H1 (cell line): Measurements from ENCODE around the gene RGS14. TPM values are rescaled to one million over a fixed set of nuclear protein-coding genes. Genes with fewer than 3 reads are reported as not detected.

Experiments used
- CTCF ChIA-PET: fragments of 300-600 bp; sonication (Branson Sonifier 250); formaldehyde crosslinking; loops from one replicate; lab custom pipeline; 2021; ENCODE audit not compliant: partially characterized antibody; lab: Charles Lee
- POLR2A ChIA-PET: fragments of 300-600 bp; sonication (Branson Sonifier 250); formaldehyde crosslinking; loops from one replicate; lab custom pipeline; 2021; ENCODE audit warnings: inconsistent platforms; ENCODE audit not compliant: partially characterized antibody; lab: Charles Lee
- DNase-seq, 2 experiments: peaks; one replicate each; pipeline versions ENCODE4 v3.0.0 to v3.0.0-alpha.2; 2010 to 2022; ENCODE audit warnings: low spot score in 2 of 2, low read depth in 1 of 2, mixed read lengths in 1 of 2
- FAIRE-seq: peaks from 2 replicates; lab custom pipeline; 2011; peaks lifted over from hg19 to GRCh38; lab: Jason Lieb, UNC
- H2AFZ ChIP-seq: 2 replicates; pipeline ENCODE4 v1.8.1; 2012; ENCODE audit warnings: low read length, inconsistent platforms
- H2AK5ac ChIP-seq: 2 replicates; pipeline ENCODE4 v1.6.1; 2013; ENCODE audit warnings: low read depth, low read length
- H2BK120ac ChIP-seq: replicated peaks from 2 replicates; pipeline ENCODE3; 2013; ENCODE audit warnings: low read depth, low read length, inconsistent platforms
- H2BK12ac ChIP-seq: 2 replicates; pipeline ENCODE4 v1.6.1; 2013; ENCODE audit warnings: low read depth, low read length
- H2BK15ac ChIP-seq: 2 replicates; pipeline ENCODE4 v1.6.1; 2013; ENCODE audit warnings: low read length
- H2BK20ac ChIP-seq: 2 replicates; pipeline ENCODE4 v1.6.1; 2013; ENCODE audit warnings: low read length
- H2BK5ac ChIP-seq: 2 replicates; pipeline ENCODE4 v1.6.1; 2013; ENCODE audit warnings: low read depth, low read length
- H3K14ac ChIP-seq: 2 replicates; pipeline ENCODE4 v1.6.1; 2013; ENCODE audit warnings: inconsistent platforms; ENCODE audit not compliant: insufficient read length
- H3K18ac ChIP-seq: 2 replicates; pipeline ENCODE4 v1.6.1; 2013; ENCODE audit warnings: low read length; ENCODE audit errors: extremely low read depth
- H3K23ac ChIP-seq: 2 replicates; pipeline ENCODE4 v1.6.1; 2013; ENCODE audit warnings: inconsistent platforms; ENCODE audit not compliant: insufficient read length
- H3K23me2 ChIP-seq: 2 replicates; pipeline ENCODE4 v1.6.1; 2013; ENCODE audit warnings: low read depth, low read length
- H3K27ac ChIP-seq: 2 replicates; pipeline ENCODE4 v1.6.1; 2011; ENCODE audit warnings: low read depth, low read length, inconsistent platforms
- H3K27me3 ChIP-seq, 4 experiments: replicated peaks in 1 of 4; 1 replicate in 1 of 4; 2 replicates in 3 of 4; pipeline versions ENCODE4 v1.6.1 to v1.8.1; 2011 to 2013; ENCODE audit warnings: low read length in 3 of 4, mild to moderate bottlenecking in 3 of 4, inconsistent platforms in 2 of 4, mixed read lengths in 2 of 4, moderate library complexity in 1 of 4; ENCODE audit not compliant: control insufficient read depth in 3 of 4, insufficient read depth in 3 of 4; ENCODE audit errors: extremely low read depth in 1 of 4
- H3K36me3 ChIP-seq, 4 experiments: 2 replicates each; pipeline versions ENCODE4 v1.6.1 to v1.8.1; 2011 to 2013; ENCODE audit warnings: mild to moderate bottlenecking in 4 of 4, low read length in 3 of 4, moderate library complexity in 2 of 4, control low read depth in 1 of 4, inconsistent platforms in 1 of 4; ENCODE audit not compliant: insufficient read depth in 4 of 4, control insufficient read depth in 2 of 4
- H3K4ac ChIP-seq: replicated peaks from 2 replicates; pipeline ENCODE3; 2013; ENCODE audit warnings: low read length, low read depth, mixed read lengths, inconsistent platforms; ENCODE audit not compliant: insufficient read length
- H3K4me1 ChIP-seq, 4 experiments: replicated peaks in 1 of 4; 1 replicate in 1 of 4; 2 replicates in 3 of 4; pipeline versions ENCODE4 v1.6.1 to v1.8.1; 2011 to 2013; ENCODE audit warnings: low read length in 3 of 4, inconsistent platforms in 2 of 4, mixed read lengths in 1 of 4; ENCODE audit not compliant: insufficient read depth in 4 of 4, control insufficient read depth in 3 of 4
- H3K4me2 ChIP-seq, 2 experiments: 2 replicates each; pipeline versions ENCODE4 v1.6.1 to v1.8.1; 2011 to 2013; ENCODE audit warnings: low read depth in 2 of 2, low read length in 2 of 2, control low read depth in 1 of 2, inconsistent platforms in 1 of 2, mild to moderate bottlenecking in 1 of 2; ENCODE audit not compliant: insufficient read depth in 1 of 2
- H3K4me3 ChIP-seq, 4 experiments: fragments of 200-600, 300-600 bp in 1 of 4; sonication (generic), shearing (Covaris generic), sonication (Bioruptor Twin) in 1 of 4; 2 replicates each; pipeline versions ENCODE4 v1.5.1 to v1.8.1; 2011 to 2016; ENCODE audit warnings: low read length in 4 of 4, low read depth in 3 of 4, control low read depth in 2 of 4, inconsistent platforms in 2 of 4, mild to moderate bottlenecking in 2 of 4, mixed read lengths in 1 of 4, moderate library complexity in 1 of 4; ENCODE audit not compliant: insufficient read depth in 2 of 4; ENCODE audit errors: extremely low read depth in 1 of 4
- H3K56ac ChIP-seq: replicated peaks from 2 replicates; pipeline ENCODE3; 2013; ENCODE audit warnings: low read depth, mild to moderate bottlenecking, mixed read lengths, low read length, inconsistent platforms; ENCODE audit not compliant: insufficient read length
- H3K79me1 ChIP-seq: 2 replicates; pipeline ENCODE4 v1.6.1; 2013; ENCODE audit warnings: low read depth, low read length, control low read depth
- H3K79me2 ChIP-seq, 2 experiments: 2 replicates each; pipeline versions ENCODE4 v1.6.1 to v1.8.1; 2012 to 2013; ENCODE audit warnings: low read length in 2 of 2, mild to moderate bottlenecking in 2 of 2, inconsistent platforms in 1 of 2; ENCODE audit not compliant: insufficient read depth in 2 of 2, control insufficient read depth in 1 of 2
- H3K9ac ChIP-seq, 4 experiments: replicated peaks in 1 of 4; 1 replicate in 1 of 4; 2 replicates in 3 of 4; pipeline versions ENCODE4 v1.6.1 to v1.8.1; 2011 to 2013; ENCODE audit warnings: low read depth in 3 of 4, low read length in 3 of 4, control low read depth in 2 of 4, mild to moderate bottlenecking in 2 of 4, moderate library complexity in 2 of 4, inconsistent platforms in 1 of 4; ENCODE audit errors: extremely low read depth in 1 of 4
- H3K9me3 ChIP-seq, 2 experiments: 2 replicates each; pipeline versions ENCODE4 v1.6.1 to v1.8.1; 2012 to 2013; ENCODE audit warnings: mild to moderate bottlenecking in 2 of 2, moderate library complexity in 2 of 2, control low read depth in 1 of 2, inconsistent platforms in 1 of 2, low read depth in 1 of 2, low read length in 1 of 2, mixed read lengths in 1 of 2; ENCODE audit not compliant: insufficient read depth in 2 of 2
- H4K20me1 ChIP-seq, 2 experiments: replicated peaks in 1 of 2; 2 replicates each; pipeline versions ENCODE3 to v1.8.1; 2011 to 2013; ENCODE audit warnings: inconsistent platforms in 2 of 2, low read length in 2 of 2, mild to moderate bottlenecking in 1 of 2; ENCODE audit not compliant: insufficient read depth in 2 of 2, control insufficient read depth in 1 of 2
- H4K5ac ChIP-seq: 2 replicates; pipeline ENCODE4 v1.6.1; 2013; ENCODE audit warnings: low read length, low read depth, mixed read lengths, inconsistent platforms; ENCODE audit not compliant: insufficient read length
- H4K8ac ChIP-seq: 2 replicates; pipeline ENCODE4 v1.8.0; 2013; ENCODE audit warnings: mild to moderate bottlenecking, moderate library complexity, low read length, inconsistent platforms; ENCODE audit not compliant: insufficient read depth; ENCODE audit errors: extremely low read depth
- H4K91ac ChIP-seq: replicated peaks from 2 replicates; pipeline ENCODE3; 2013; ENCODE audit warnings: low read length, mixed read lengths, inconsistent platforms; ENCODE audit not compliant: insufficient read length
- CBX8 ChIP-seq: fragments of 300-800, 300-1000 bp; sonication (generic); IDR thresholded peaks from 2 replicates; pipeline ENCODE4 v1.7.1; 2016; ENCODE audit warnings: low read depth, low read length, borderline replicate concordance
- CHD1 ChIP-seq: IDR thresholded peaks from 2 replicates; pipeline ENCODE4 v1.6.1; 2012; ENCODE audit warnings: low read depth, low read length, improper control_type of control experiment
- NANOG ChIP-seq: IDR thresholded peaks from 2 replicates; pipeline ENCODE4 v1.6.1; 2011; ENCODE audit warnings: low read length, low read depth, mild to moderate bottlenecking, inconsistent platforms; ENCODE audit not compliant: insufficient read depth, poor library complexity, severe bottlenecking
- POLR2AphosphoS5 ChIP-seq: IDR thresholded peaks from 2 replicates; pipeline ENCODE4 v1.6.1; 2011; ENCODE audit warnings: low read depth, low read length
- TAF7 ChIP-seq: optimal IDR thresholded peaks from 2 replicates; pipeline ENCODE3; 2011; ENCODE audit warnings: low read depth, mild to moderate bottlenecking, inconsistent platforms, low read length, moderate library complexity, borderline replicate concordance
- ZNF274 ChIP-seq: IDR thresholded peaks from 2 replicates; pipeline ENCODE4 v1.7.0; 2012; ENCODE audit warnings: low read length, borderline replicate concordance; ENCODE audit errors: extremely low read depth
- WGBS, 2 experiments: shearing (Covaris generic) in 1 of 2; methylation state at CpG; one replicate each; pipeline versions ENCODE4 v1.1.6 to v1.1.7; 2013 to 2015; ENCODE audit warnings: low lambda C conversion rate in 2 of 2, mixed read lengths in 2 of 2, inconsistent platforms in 1 of 2, low coverage in 1 of 2, missing lambda C conversion rate in 1 of 2; ENCODE audit not compliant: insufficient replicate concordance in 2 of 2, insufficient coverage in 1 of 2, insufficient read length in 1 of 2; ENCODE audit errors: extremely low coverage in 1 of 2, missing lambda C conversion rate in 1 of 2; 5-methylcytosine and 5-hydroxymethylcytosine counted together
- polyA plus RNA-seq, 7 experiments: library from polyadenylated mRNA; depleted of rRNA in 3 of 7; stranded (reverse) in 5 of 7; unstranded in 2 of 7; fragments of >200 nt in 5 of 7; fragments of 200-250 nt in 2 of 7; gene quantifications; 1 replicate in 5 of 7; 2 replicates in 1 of 7; 4 replicates in 1 of 7; pipeline versions ENCODE4 v1.2.1 to v1.2.3, GENCODE V29; 2011 to 2013; ENCODE audit warnings: missing spikeins in 2 of 7, mixed read lengths in 2 of 7
- total RNA-seq: library from RNA; stranded (reverse); fragmentation: NEBNext Ultra II Directional; extraction: Animal tissue kit (Norgen Biotek cat#: 25700); gene quantifications from 2 replicates; pipeline ENCODE4 v1.2.1, GENCODE V29; 2021

The RGS14 gene
- total and polyA plus RNA-seq, 2 of the 8 experiments (the other 6 are each of a cell fraction or from before 2014, with no cell fraction given), result 24.4 to 46.1 TPM

- no peak overlapping the region for H2BK20ac ChIP-seq
- WGBS, 2 experiments, result 92% methylated on average over 11 of the region's 11 CpGs; no CpG with 5 or more reads in 1 of the 2 experiments
- TF ChIP-seq POLR2AphosphoS5 (no peak), CHD1 (no peak), CBX8 (no peak), ZNF274 (no peak), NANOG (no peak), TAF7 (no peak)
These were observed 18.6 kb upstream of the RGS14 start for GRCh38 chr5:177339107-177339638.

More at GRCh38 chr5:177339107-177339638, 18.6 kb upstream of the RGS14 start:
- H3K9ac ChIP-seq, result peak overlapping the region in 1 of 4 experiments; percentile 21; a peak in 1 of 7 replicates
- ChIA-PET CTCF (interaction anchor here (1.1 to 10.3 kb wide), 5 partner anchors 11 to 31 kb away, joined by 3 to 100 read pairs (median 4); partner anchors contain the start of gene LMAN2), POLR2A (interaction anchor here (0.8 to 1.7 kb wide), 6 partner anchors 10 to 104 kb away, joined by 3 to 5 read pairs (median 4); no protein-coding TSS in a partner anchor)
- DNase-seq (no peak), FAIRE-seq (no peak)
- H3K23me2 ChIP-seq, result no peaks in the 10 kb centered on the region
- H2BK120ac ChIP-seq, result no peak overlapping the region
- no peak overlapping the region for H2AK5ac ChIP-seq
- no peaks in the 10 kb centered on the region for H3K9me3 ChIP-seq
- H3K14ac ChIP-seq, result no peak overlapping the region
- peaks cover 3 to 27% of the 10 kb centered on the region in 2 experiments; a peak in 2 of 4 replicates for H3K79me2 ChIP-seq
- H3K18ac ChIP-seq, result no peak overlapping the region; the same call in 1 of the 2 replicates
- peaks cover 0 to 5% (median 3%) of the 10 kb centered on the region in 4 experiments; a peak in 4 of 7 replicates for H3K4me1 ChIP-seq
- no peaks in the 10 kb centered on the region for H3K27me3 ChIP-seq
- peak overlapping the region; percentile 39 for H3K4ac ChIP-seq
- no peak overlapping the region for H4K91ac ChIP-seq
- no peak overlapping the region for H4K5ac ChIP-seq
- no peak overlapping the region for H3K4me3 ChIP-seq
- no peak overlapping the region for H2AFZ ChIP-seq
- peaks cover 16 to 29% (median 22%) of the 10 kb centered on the region in 4 experiments; a peak in 7 of 8 replicates for H3K36me3 ChIP-seq
- peak overlapping the region; percentile 55; the same call in 1 of the 2 replicates for H2BK12ac ChIP-seq
- peaks cover 2 to 12% of the 10 kb centered on the region in 2 experiments for H4K20me1 ChIP-seq
- no peak overlapping the region for H3K27ac ChIP-seq
- peaks cover 9% of the 10 kb centered on the region for H3K79me1 ChIP-seq
- no peak overlapping the region for H3K4me2 ChIP-seq
- H4K8ac ChIP-seq, result no peak overlapping the region
- peak overlapping the region; percentile 72; the same call in 1 of the 2 replicates for H2BK5ac ChIP-seq
- no peak overlapping the region for H2BK15ac ChIP-seq
- no peak overlapping the region for H3K23ac ChIP-seq
- no peak overlapping the region for H3K56ac ChIP-seq
